Neural progenitor cell (in vitro differentiated cells): Measurements from ENCODE around the gene C17orf113. TPM values are rescaled to one million over a fixed set of nuclear protein-coding genes. Genes with fewer than 3 reads are reported as not detected.

Experiments
- DNase-seq: peaks from one replicate; pipeline ENCODE4 v3.0.0-alpha.2; 2016; ENCODE audit warnings: low spot score
- H2AFZ ChIP-seq: fragments of 200-600 bp; sonication (generic); replicated peaks from 2 replicates; pipeline ENCODE4 v1.6.1; 2016; ENCODE audit warnings: antibody characterized with exemption
- H3F3A ChIP-seq: fragments of 200-600 bp; sonication (generic); 2 replicates; pipeline ENCODE4 v1.6.1; 2016; ENCODE audit warnings: antibody characterized with exemption, low read depth
- H3K27ac ChIP-seq: fragments of 200-600 bp; sonication (generic); 2 replicates; pipeline ENCODE4 v1.5.1; 2016; ENCODE audit warnings: mild to moderate bottlenecking
- H3K27me3 ChIP-seq: fragments of 200-600 bp; sonication (generic); 2 replicates; pipeline ENCODE4 v1.6.1; 2016; ENCODE audit warnings: mild to moderate bottlenecking, moderate library complexity
- H3K36me3 ChIP-seq: fragments of 200-600 bp; sonication (generic); 2 replicates; pipeline ENCODE4 v1.5.1; 2016
- H3K4me1 ChIP-seq: fragments of 200-600 bp; sonication (generic); 2 replicates; pipeline ENCODE4 v1.6.1; 2016; ENCODE audit warnings: mixed run types
- H3K4me2 ChIP-seq: fragments of 200-600 bp; sonication (generic); 2 replicates; pipeline ENCODE4 v1.6.1; 2016
- H3K4me3 ChIP-seq: fragments of 200-600 bp; sonication (generic); 2 replicates; pipeline ENCODE4 v1.5.1; 2016
- H3K79me2 ChIP-seq: fragments of 200-600 bp; sonication (generic); 2 replicates; pipeline ENCODE4 v1.6.1; 2016; ENCODE audit warnings: low read depth
- H3K9ac ChIP-seq: fragments of 200-600 bp; sonication (generic); 2 replicates; pipeline ENCODE4 v1.6.1; 2016
- H3K9me3 ChIP-seq: fragments of 200-600 bp; sonication (generic); 2 replicates; pipeline ENCODE4 v1.5.1; 2016; ENCODE audit warnings: low read depth
- H4K20me1 ChIP-seq: fragments of 200-600 bp; sonication (generic); 2 replicates; pipeline ENCODE4 v1.6.1; 2016; ENCODE audit warnings: low read depth
- H3K27ac Mint-ChIP-seq: 3 replicates; pipeline ENCODE4 v1.8.0; 2021; ENCODE audit warnings: mixed read lengths
- H3K27me3 Mint-ChIP-seq: 2 replicates; pipeline ENCODE4 v1.8.0; 2022; ENCODE audit warnings: low read depth, mild to moderate bottlenecking, inconsistent platforms, moderate library complexity, mixed read lengths; ENCODE audit not compliant: insufficient read depth
- H3K36me3 Mint-ChIP-seq: 3 replicates; pipeline ENCODE4 v1.8.0; 2021; ENCODE audit warnings: mixed read lengths
- H3K4me1 Mint-ChIP-seq: 3 replicates; pipeline ENCODE4 v1.8.0; 2021; ENCODE audit warnings: mixed read lengths
- H3K4me3 Mint-ChIP-seq: 3 replicates; pipeline ENCODE4 v1.8.0; 2021; ENCODE audit warnings: mild to moderate bottlenecking, moderate library complexity, mixed read lengths
- H3K9me3 Mint-ChIP-seq: 3 replicates; pipeline ENCODE4 v1.8.0; 2020; ENCODE audit warnings: mixed read lengths
- CTCF ChIP-seq: fragments of 200-600 bp; sonication (generic); IDR thresholded peaks from 2 replicates; pipeline ENCODE4 v1.5.1; 2017; ENCODE audit warnings: antibody characterized with exemption, mild to moderate bottlenecking
- EZH2 ChIP-seq: fragments of 200-600 bp; sonication (generic); IDR thresholded peaks from 2 replicates; pipeline ENCODE4 v1.6.1; 2017; ENCODE audit warnings: antibody characterized with exemption, mild to moderate bottlenecking, moderate library complexity
- EZH2phosphoT487 ChIP-seq: fragments of 200-600 bp; sonication (generic); IDR thresholded peaks from 2 replicates; pipeline ENCODE4 v1.6.1; 2017; ENCODE audit warnings: antibody characterized with exemption
- total RNA-seq: library from RNA; depleted of rRNA; stranded (reverse); fragments of >200 nt; gene quantifications from 2 replicates; pipeline ENCODE4 v1.2.3, GENCODE V29; 2015; ENCODE audit warnings: low replicate concordance

C17orf113 gene
- 2.2 and 5.5 TPM in 2 replicates for total RNA-seq

- H4K20me1 ChIP-seq, result no peaks in the 10 kb centered on the region
- H3K9me3 ChIP-seq, result no peaks in the 10 kb centered on the region
- H3K27me3 ChIP-seq, result peaks cover 25% of the 10 kb centered on the region
- H3K27ac ChIP-seq, result no peak within 1 kb of the TSS
- Mint-ChIP-seq H3K36me3 (no peaks in the 10 kb centered on the region), H3K9me3 (no peaks in the 10 kb centered on the region), H3K27ac (peak within 1 kb of the TSS; percentile 82), H3K27me3 (peaks cover 22% of the 10 kb centered on the region), H3K4me3 (peak within 1 kb of the TSS; percentile 95), H3K4me1 (peaks cover 38% of the 10 kb centered on the region)
- H3K4me3 ChIP-seq, result peak within 1 kb of the TSS; percentile 82
- peak within 1 kb of the TSS; percentile 97 for H3K4me2 ChIP-seq
- peak within 1 kb of the TSS; percentile 98 for H2AFZ ChIP-seq
- peak; percentile 88 for DNase-seq
- peak within 1 kb of the TSS; percentile 39 for H3K9ac ChIP-seq
- peaks cover 30% of the 10 kb centered on the region for H3K4me1 ChIP-seq
- H3K79me2 ChIP-seq, result no peaks in the 10 kb centered on the region
- no peak for TF ChIP-seq EZH2
- TF ChIP-seq CTCF, result peak; percentile 48
- H3F3A ChIP-seq, result peaks cover 30% of the 10 kb centered on the region
- H3K36me3 ChIP-seq, result no peaks in the 10 kb centered on the region
Observed at GRCh38 chr17:42050393-42051012, at the start of gene C17orf113. Gene C17orf113 (minus strand): TSS chr17:42050601. CDS start chr17:42043376, 7,225 bp downstream.

GRCh38 chr17:42098730-42099399 lies 48.5 kb upstream of the C17orf113 start:
- Mint-ChIP-seq H3K9me3 (no peaks in the 10 kb centered on the region), H3K4me3 (peak overlapping the region; percentile 35), H3K4me1 (peaks cover 26% of the 10 kb centered on the region), H3K27ac (peak overlapping the region; percentile 13), H3K27me3 (peaks cover 25% of the 10 kb centered on the region), H3K36me3 (no peaks in the 10 kb centered on the region)
- Histone ChIP-seq H3K4me1 (peaks cover 7% of the 10 kb centered on the region), H3K4me2 (peak overlapping the region; percentile 81), H2AFZ (no peak overlapping the region), H4K20me1 (no peaks in the 10 kb centered on the region), H3K27me3 (peaks cover 36% of the 10 kb centered on the region), H3K36me3 (no peaks in the 10 kb centered on the region), H3K4me3 (peak overlapping the region; percentile 43), H3K27ac (no peak overlapping the region), H3K9me3 (no peaks in the 10 kb centered on the region), H3F3A (peaks cover 12% of the 10 kb centered on the region), H3K79me2 (no peaks in the 10 kb centered on the region), H3K9ac (no peak overlapping the region)
- TF ChIP-seq EZH2phosphoT487 (no peak), CTCF (no peak), EZH2 (no peak)
- peak; percentile 35 for DNase-seq

- no peaks in the 10 kb centered on the region for H3K9me3 ChIP-seq
- Mint-ChIP-seq H3K27me3 (peaks cover 25% of the 10 kb centered on the region), H3K27ac (peak within 1 kb of the TSS; percentile 13), H3K9me3 (no peaks in the 10 kb centered on the region), H3K36me3 (no peaks in the 10 kb centered on the region), H3K4me3 (peak within 1 kb of the TSS; percentile 38), H3K4me1 (peaks cover 26% of the 10 kb centered on the region)
- H3K27me3 ChIP-seq, result peaks cover 36% of the 10 kb centered on the region
- H3F3A ChIP-seq, result peaks cover 12% of the 10 kb centered on the region
- H3K79me2 ChIP-seq, result no peaks in the 10 kb centered on the region
- H3K36me3 ChIP-seq, result no peaks in the 10 kb centered on the region
- no peaks in the 10 kb centered on the region for H4K20me1 ChIP-seq
- peak within 1 kb of the TSS; percentile 87 for H2AFZ ChIP-seq
- peak within 1 kb of the TSS; percentile 43 for H3K4me3 ChIP-seq
- DNase-seq, result peak; percentile 69
- no peak within 1 kb of the TSS for H3K27ac ChIP-seq
- peaks cover 7% of the 10 kb centered on the region for H3K4me1 ChIP-seq
- TF ChIP-seq EZH2 (peak; percentile 56), EZH2phosphoT487 (no peak), CTCF (no peak)
- H3K4me2 ChIP-seq, result peak within 1 kb of the TSS; percentile 81
- no peak within 1 kb of the TSS for H3K9ac ChIP-seq
Observed at GRCh38 chr17:42097691-42098631, 47.6 kb upstream of the C17orf113 start, which contains the start of gene ZNF385C. Gene ZNF385C (minus strand): TSS chr17:42098473. CDS start chr17:42063056, 35,417 bp downstream.
